G401 (cell line): ENCODE measurements around the gene ARHGAP26. TPM values are rescaled to one million over a fixed set of nuclear protein-coding genes. Genes with fewer than 3 reads are reported as not detected.

Experiments used
- DNase-seq: peaks from one replicate; pipeline ENCODE4 v3.0.0-alpha.2; 2015; ENCODE audit warnings: low spot score
- in situ Hi-C: cut with HindIII; loops from 2 replicates; pipeline ENCODE4 v1.10.0; 2016; ENCODE audit warnings: low sequenced_read_pairs, mixed read lengths
- total RNA-seq: library from RNA; depleted of rRNA; stranded (reverse); fragments of >200 nt; shearing (Covaris generic); gene quantifications from 2 replicates; pipeline ENCODE4 v1.2.3, GENCODE V29; 2014

Gene ARHGAP26
- total RNA-seq, 1 experiment from 2014 or later, result not detected

- in situ Hi-C loops, result no loop called here
- no peak for DNase-seq
Measured at GRCh38 chr5:142823806-142824205, 53.6 kb downstream of the ARHGAP26 start.

GRCh38 chr5:142824391-142824790 lies 54.2 kb downstream of the ARHGAP26 start:
- in situ Hi-C loops, result no loop called here
- DNase-seq, result no peak

GRCh38 chr5:142825378-142826089 lies 55.4 kb downstream of the ARHGAP26 start:
- DNase-seq, result no peak
- in situ Hi-C loops, result no loop called here

DNA sequence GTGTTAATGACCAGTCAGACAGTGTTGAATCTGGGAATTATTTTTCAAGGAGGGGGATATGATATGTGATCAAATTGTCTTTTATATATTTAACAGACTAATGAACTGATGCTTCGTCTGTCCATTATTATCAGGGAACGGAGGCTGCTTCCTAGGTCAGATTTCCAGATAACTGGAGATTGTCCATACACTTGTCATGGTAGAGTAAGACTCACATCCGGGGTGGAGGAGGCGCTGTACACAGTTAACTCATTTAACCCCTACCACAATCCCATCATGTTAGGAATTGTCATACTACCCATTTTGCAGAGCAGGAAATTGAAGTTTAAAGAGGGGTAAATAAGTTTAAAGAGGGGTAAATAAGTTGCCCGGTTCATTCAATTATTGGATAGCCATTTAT lies 55.9 kb downstream of the ARHGAP26 start:
- in situ Hi-C loops, result no loop called here
- no peak for DNase-seq

GRCh38 chr5:142826741-142827492 lies 56.7 kb downstream of the ARHGAP26 start:
- in situ Hi-C loops, result no loop called here
- no peak for DNase-seq

DNA sequence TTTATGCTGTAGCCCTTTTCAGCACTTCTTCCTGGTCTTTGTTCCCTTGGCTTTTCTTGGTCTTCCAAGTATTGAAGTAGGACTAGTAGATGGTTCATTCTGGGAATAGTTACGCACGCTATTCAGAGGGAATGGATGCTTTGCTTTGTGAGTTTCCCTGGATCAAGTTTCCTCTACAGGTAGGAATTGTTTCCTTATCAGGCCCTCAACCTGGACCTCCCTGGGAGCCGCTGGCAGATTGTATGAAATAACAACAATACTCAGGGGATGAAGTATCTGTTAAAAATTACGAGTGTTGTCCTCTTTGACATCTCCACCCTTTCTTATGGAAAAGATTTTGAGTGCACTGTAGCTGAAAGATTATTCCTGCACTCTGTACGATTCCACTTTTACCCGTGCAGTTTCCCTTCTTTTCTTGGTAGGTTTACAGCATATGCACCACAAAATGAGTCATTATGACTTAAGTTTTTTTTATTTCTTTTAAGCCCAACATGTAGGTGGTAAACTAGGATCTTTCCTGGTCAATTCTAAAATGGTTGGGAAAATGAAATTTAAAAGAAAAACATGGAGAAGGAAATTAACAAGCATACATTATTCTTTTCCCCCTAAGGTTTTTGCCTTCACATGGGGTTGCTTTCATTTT lies 57.9 kb downstream of the ARHGAP26 start:
- no peak for DNase-seq
- in situ Hi-C loops, result no loop called here

GRCh38 chr5:142828797-142829535 lies 58.8 kb downstream of the ARHGAP26 start:
- in situ Hi-C loops, result no loop called here
- peak; percentile 48 for DNase-seq

- in situ Hi-C loops, result no loop called here
Measured at GRCh38 chr5:142829801-142830220, 59.6 kb downstream of the ARHGAP26 start.

DNA sequence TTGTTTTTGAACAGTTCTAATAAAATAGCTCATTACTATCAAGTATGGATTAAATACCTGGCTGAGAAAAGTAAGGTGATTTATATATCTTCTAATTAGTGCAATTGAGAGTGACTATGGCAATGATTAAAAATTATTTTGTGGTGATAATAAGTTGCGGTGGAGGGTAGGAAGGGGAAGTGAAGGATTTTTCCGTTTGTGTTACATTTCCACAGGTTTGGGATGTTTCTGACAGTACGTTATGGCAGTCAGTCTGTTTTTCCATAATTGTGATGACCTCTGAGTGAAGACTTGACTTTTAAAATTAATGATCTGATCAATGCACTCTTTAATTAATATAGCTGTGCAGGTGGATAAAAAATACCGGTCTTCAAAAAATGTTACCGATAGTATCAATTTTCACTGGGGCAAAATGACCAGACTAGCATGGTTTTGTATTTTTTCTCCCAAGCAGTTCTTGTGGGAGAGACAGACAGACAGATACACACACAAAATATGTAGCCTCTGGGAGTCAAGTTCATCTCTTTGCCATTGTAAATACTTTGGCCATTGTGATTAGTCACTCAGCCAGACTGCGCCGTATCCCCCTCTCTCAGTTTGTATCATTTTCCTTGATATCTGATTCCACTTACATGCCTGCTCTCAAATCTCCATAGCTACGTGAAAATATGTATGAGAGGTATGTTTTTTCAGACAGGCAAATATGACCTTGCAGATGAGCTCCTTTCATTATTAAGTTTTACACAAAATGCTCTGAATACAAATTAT lies 60.2 kb downstream of the ARHGAP26 start:
- in situ Hi-C loops, result no loop called here

More at GRCh38 chr5:142829801-142830220, 59.6 kb downstream of the ARHGAP26 start:
- DNase-seq, result no peak

GRCh38 chr5:142831009-142831383 lies 60.8 kb downstream of the ARHGAP26 start:
- no peak for DNase-seq
- in situ Hi-C loops, result no loop called here

More for the DNA sequence above, 60.2 kb downstream of the ARHGAP26 start:
- DNase-seq, result no peak

GRCh38 chr5:142832263-142832662 lies 62.1 kb downstream of the ARHGAP26 start:
- in situ Hi-C loops, result no loop called here
- DNase-seq, result no peak

DNA sequence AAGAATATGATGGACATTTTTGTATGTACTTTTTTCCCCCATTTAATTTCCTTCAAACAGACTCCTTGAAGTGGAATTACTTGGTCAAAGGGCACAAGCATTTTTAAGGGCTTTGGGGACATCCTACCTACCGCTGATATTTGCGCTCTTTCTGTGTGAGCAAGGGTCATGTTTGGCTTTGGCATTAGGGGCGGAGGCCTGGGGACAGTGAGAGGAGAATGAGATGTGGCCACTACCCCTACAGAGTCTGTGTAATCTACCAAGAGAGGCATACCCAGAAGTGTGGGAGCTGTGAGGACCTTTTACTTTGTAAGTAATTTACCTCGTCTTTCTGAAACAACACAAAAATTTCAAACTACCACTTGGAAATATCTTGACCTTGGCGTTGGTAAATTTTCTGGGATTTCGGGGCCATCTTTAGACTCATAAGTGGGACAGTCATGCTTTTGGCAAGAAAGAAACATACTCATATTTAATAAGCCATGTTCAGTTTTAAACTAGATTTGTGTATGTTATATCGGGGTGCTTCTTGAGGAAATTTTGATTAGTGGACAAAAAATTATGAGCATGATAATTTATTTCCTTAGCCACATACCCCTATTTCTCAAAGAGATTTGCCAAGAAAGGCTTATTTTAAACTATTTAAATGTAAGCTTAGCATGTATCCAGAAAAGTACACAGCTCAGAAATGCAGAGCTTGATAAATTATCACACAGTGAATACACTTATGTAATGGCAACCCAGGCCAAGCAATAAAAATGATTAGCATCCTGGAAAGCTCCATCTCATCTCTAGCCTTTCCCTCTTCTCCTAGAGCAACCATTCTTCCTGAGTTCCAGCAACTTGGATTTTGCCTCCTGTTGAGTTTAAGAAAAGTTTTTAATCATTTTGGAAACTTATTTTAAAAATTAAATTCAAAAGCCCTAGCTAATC lies 63.6 kb downstream of the ARHGAP26 start:
- in situ Hi-C loops, result no loop called here
- DNase-seq, result no peak

GRCh38 chr5:142834504-142834903 lies 64.3 kb downstream of the ARHGAP26 start:
- no peak for DNase-seq
- in situ Hi-C loops, result no loop called here

DNA sequence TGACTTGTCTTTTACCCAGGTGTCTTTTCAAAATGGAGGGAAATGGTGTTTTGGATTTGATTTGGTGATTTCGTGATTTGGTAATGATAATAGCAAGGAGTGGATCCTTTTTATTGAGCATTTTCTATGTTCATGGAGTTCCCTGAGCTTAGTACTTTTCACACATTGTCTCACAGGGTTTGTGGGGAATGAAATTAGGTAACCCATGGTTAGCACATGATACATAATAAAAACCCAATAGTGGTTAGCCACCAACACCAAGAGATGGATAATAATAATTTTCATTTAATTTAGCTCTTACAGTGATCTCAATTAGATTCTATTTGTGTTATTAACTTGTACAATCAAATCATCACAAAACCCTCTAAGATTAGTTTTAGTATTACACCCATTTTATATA lies 65.4 kb downstream of the ARHGAP26 start:
- in situ Hi-C loops, result no loop called here

GRCh38 chr5:142836048-142836447 lies 65.9 kb downstream of the ARHGAP26 start:
- DNase-seq, result no peak
- in situ Hi-C loops, result no loop called here

More for the DNA sequence above, 65.4 kb downstream of the ARHGAP26 start:
- DNase-seq, result no peak

DNA sequence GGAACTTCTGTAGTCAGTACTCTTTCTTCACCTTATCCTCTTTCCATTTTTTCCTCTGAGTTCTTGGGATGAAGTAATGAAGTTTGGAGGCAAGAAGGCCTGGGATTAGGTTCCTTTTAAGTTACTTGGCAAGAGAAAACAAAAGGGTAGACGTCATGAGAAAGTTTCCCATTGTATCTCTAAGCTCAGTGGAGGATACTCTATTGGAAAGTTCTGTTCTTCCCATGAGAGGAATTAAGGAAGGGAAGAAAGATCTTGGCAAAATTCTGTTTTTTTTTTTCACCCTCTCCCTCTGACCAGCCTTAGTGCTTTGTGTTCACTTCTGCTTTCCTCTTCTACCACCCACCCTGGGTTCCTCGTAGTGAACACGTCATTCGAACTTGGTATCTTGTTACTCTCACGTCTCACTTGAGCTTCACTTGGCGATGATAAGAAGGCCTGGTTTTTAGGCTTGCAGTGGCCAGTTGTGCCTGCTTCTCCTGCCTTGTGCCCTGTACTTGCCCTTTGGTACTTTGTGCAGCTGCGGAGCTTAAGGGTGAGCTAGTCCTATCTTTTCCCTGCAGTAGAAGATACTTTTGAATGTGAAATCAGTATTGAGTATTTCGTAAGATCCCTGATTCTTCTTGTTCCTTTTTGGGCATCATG lies 67.0 kb downstream of the ARHGAP26 start:
- no peak for DNase-seq

GRCh38 chr5:142838845-142839244 lies 68.7 kb downstream of the ARHGAP26 start:
- in situ Hi-C loops, result no loop called here
- no peak for DNase-seq

More for the DNA sequence above, 67.0 kb downstream of the ARHGAP26 start:
- in situ Hi-C loops, result no loop called here
